ENCODE measurements around the gene DDX52. TPM values are rescaled to one million over a fixed set of nuclear protein-coding genes. Genes with fewer than 3 reads are reported as not detected.

Gene DDX52
- total and polyA plus RNA-seq, 2 of the 8 experiments (the other 6 are each of a cell fraction or from before 2014, with no cell fraction given), result 10.0 to 45.9 TPM

- no peak for TF ChIP-seq E2F6 (IDR thresholded peaks at IDR 0.05)
- no peak for TF ChIP-seq RNF2 (IDR thresholded peaks at IDR 0.05; ENCODE audit: borderline replicate concordance, low read depth, low read length, missing control alignments, poor library complexity, severe bottlenecking)
Measured at GRCh38 chr17:37571674-37572073, 71.6 kb downstream of the DDX52 start (continued).

Measured in H1 (cell line).